H1 (cell line): ENCODE measurements around the gene TNRC6C. TPM values are rescaled to one million over a fixed set of nuclear protein-coding genes. Genes with fewer than 3 reads are reported as not detected.

ENCODE experiments used
- CTCF ChIA-PET: fragments of 300-600 bp; sonication (Branson Sonifier 250); formaldehyde crosslinking; loops from one replicate; lab custom pipeline; 2021; ENCODE audit not compliant: partially characterized antibody; lab: Charles Lee
- POLR2A ChIA-PET: fragments of 300-600 bp; sonication (Branson Sonifier 250); formaldehyde crosslinking; loops from one replicate; lab custom pipeline; 2021; ENCODE audit warnings: inconsistent platforms; ENCODE audit not compliant: partially characterized antibody; lab: Charles Lee
- DNase-seq, 2 experiments: peaks; one replicate each; pipeline versions ENCODE4 v3.0.0 to v3.0.0-alpha.2; 2010 to 2022; ENCODE audit warnings: low spot score in 2 of 2, low read depth in 1 of 2, mixed read lengths in 1 of 2
- FAIRE-seq: peaks from 2 replicates; lab custom pipeline; 2011; peaks lifted over from hg19 to GRCh38; lab: Jason Lieb, UNC
- H2AFZ ChIP-seq: 2 replicates; pipeline ENCODE4 v1.8.1; 2012; ENCODE audit warnings: low read length, inconsistent platforms
- H2AK5ac ChIP-seq: 2 replicates; pipeline ENCODE4 v1.6.1; 2013; ENCODE audit warnings: low read depth, low read length
- H2BK120ac ChIP-seq: replicated peaks from 2 replicates; pipeline ENCODE3; 2013; ENCODE audit warnings: low read depth, low read length, inconsistent platforms
- H2BK12ac ChIP-seq: 2 replicates; pipeline ENCODE4 v1.6.1; 2013; ENCODE audit warnings: low read depth, low read length
- H2BK15ac ChIP-seq: 2 replicates; pipeline ENCODE4 v1.6.1; 2013; ENCODE audit warnings: low read length
- H2BK20ac ChIP-seq: 2 replicates; pipeline ENCODE4 v1.6.1; 2013; ENCODE audit warnings: low read length
- H2BK5ac ChIP-seq: 2 replicates; pipeline ENCODE4 v1.6.1; 2013; ENCODE audit warnings: low read depth, low read length
- H3K14ac ChIP-seq: 2 replicates; pipeline ENCODE4 v1.6.1; 2013; ENCODE audit warnings: inconsistent platforms; ENCODE audit not compliant: insufficient read length
- H3K18ac ChIP-seq: 2 replicates; pipeline ENCODE4 v1.6.1; 2013; ENCODE audit warnings: low read length; ENCODE audit errors: extremely low read depth
- H3K23ac ChIP-seq: 2 replicates; pipeline ENCODE4 v1.6.1; 2013; ENCODE audit warnings: inconsistent platforms; ENCODE audit not compliant: insufficient read length
- H3K23me2 ChIP-seq: 2 replicates; pipeline ENCODE4 v1.6.1; 2013; ENCODE audit warnings: low read depth, low read length
- H3K27ac ChIP-seq: 2 replicates; pipeline ENCODE4 v1.6.1; 2011; ENCODE audit warnings: low read depth, low read length, inconsistent platforms
- H3K27me3 ChIP-seq, 4 experiments: replicated peaks in 1 of 4; 1 replicate in 1 of 4; 2 replicates in 3 of 4; pipeline versions ENCODE4 v1.6.1 to v1.8.1; 2011 to 2013; ENCODE audit warnings: low read length in 3 of 4, mild to moderate bottlenecking in 3 of 4, inconsistent platforms in 2 of 4, mixed read lengths in 2 of 4, moderate library complexity in 1 of 4; ENCODE audit not compliant: control insufficient read depth in 3 of 4, insufficient read depth in 3 of 4; ENCODE audit errors: extremely low read depth in 1 of 4
- H3K36me3 ChIP-seq, 4 experiments: 2 replicates each; pipeline versions ENCODE4 v1.6.1 to v1.8.1; 2011 to 2013; ENCODE audit warnings: mild to moderate bottlenecking in 4 of 4, low read length in 3 of 4, moderate library complexity in 2 of 4, control low read depth in 1 of 4, inconsistent platforms in 1 of 4; ENCODE audit not compliant: insufficient read depth in 4 of 4, control insufficient read depth in 2 of 4
- H3K4ac ChIP-seq: replicated peaks from 2 replicates; pipeline ENCODE3; 2013; ENCODE audit warnings: low read length, low read depth, mixed read lengths, inconsistent platforms; ENCODE audit not compliant: insufficient read length
- H3K4me1 ChIP-seq, 4 experiments: replicated peaks in 1 of 4; 1 replicate in 1 of 4; 2 replicates in 3 of 4; pipeline versions ENCODE4 v1.6.1 to v1.8.1; 2011 to 2013; ENCODE audit warnings: low read length in 3 of 4, inconsistent platforms in 2 of 4, mixed read lengths in 1 of 4; ENCODE audit not compliant: insufficient read depth in 4 of 4, control insufficient read depth in 3 of 4
- H3K4me2 ChIP-seq, 2 experiments: 2 replicates each; pipeline versions ENCODE4 v1.6.1 to v1.8.1; 2011 to 2013; ENCODE audit warnings: low read depth in 2 of 2, low read length in 2 of 2, control low read depth in 1 of 2, inconsistent platforms in 1 of 2, mild to moderate bottlenecking in 1 of 2; ENCODE audit not compliant: insufficient read depth in 1 of 2
- H3K4me3 ChIP-seq, 4 experiments: fragments of 200-600, 300-600 bp in 1 of 4; sonication (generic), shearing (Covaris generic), sonication (Bioruptor Twin) in 1 of 4; 2 replicates each; pipeline versions ENCODE4 v1.5.1 to v1.8.1; 2011 to 2016; ENCODE audit warnings: low read length in 4 of 4, low read depth in 3 of 4, control low read depth in 2 of 4, inconsistent platforms in 2 of 4, mild to moderate bottlenecking in 2 of 4, mixed read lengths in 1 of 4, moderate library complexity in 1 of 4; ENCODE audit not compliant: insufficient read depth in 2 of 4; ENCODE audit errors: extremely low read depth in 1 of 4
- H3K56ac ChIP-seq: replicated peaks from 2 replicates; pipeline ENCODE3; 2013; ENCODE audit warnings: low read depth, mild to moderate bottlenecking, mixed read lengths, low read length, inconsistent platforms; ENCODE audit not compliant: insufficient read length
- H3K79me1 ChIP-seq: 2 replicates; pipeline ENCODE4 v1.6.1; 2013; ENCODE audit warnings: low read depth, low read length, control low read depth
- H3K79me2 ChIP-seq, 2 experiments: 2 replicates each; pipeline versions ENCODE4 v1.6.1 to v1.8.1; 2012 to 2013; ENCODE audit warnings: low read length in 2 of 2, mild to moderate bottlenecking in 2 of 2, inconsistent platforms in 1 of 2; ENCODE audit not compliant: insufficient read depth in 2 of 2, control insufficient read depth in 1 of 2
- H3K9ac ChIP-seq, 4 experiments: replicated peaks in 1 of 4; 1 replicate in 1 of 4; 2 replicates in 3 of 4; pipeline versions ENCODE4 v1.6.1 to v1.8.1; 2011 to 2013; ENCODE audit warnings: low read depth in 3 of 4, low read length in 3 of 4, control low read depth in 2 of 4, mild to moderate bottlenecking in 2 of 4, moderate library complexity in 2 of 4, inconsistent platforms in 1 of 4; ENCODE audit errors: extremely low read depth in 1 of 4
- H3K9me3 ChIP-seq, 2 experiments: 2 replicates each; pipeline versions ENCODE4 v1.6.1 to v1.8.1; 2012 to 2013; ENCODE audit warnings: mild to moderate bottlenecking in 2 of 2, moderate library complexity in 2 of 2, control low read depth in 1 of 2, inconsistent platforms in 1 of 2, low read depth in 1 of 2, low read length in 1 of 2, mixed read lengths in 1 of 2; ENCODE audit not compliant: insufficient read depth in 2 of 2
- H4K20me1 ChIP-seq, 2 experiments: replicated peaks in 1 of 2; 2 replicates each; pipeline versions ENCODE3 to v1.8.1; 2011 to 2013; ENCODE audit warnings: inconsistent platforms in 2 of 2, low read length in 2 of 2, mild to moderate bottlenecking in 1 of 2; ENCODE audit not compliant: insufficient read depth in 2 of 2, control insufficient read depth in 1 of 2
- H4K5ac ChIP-seq: 2 replicates; pipeline ENCODE4 v1.6.1; 2013; ENCODE audit warnings: low read length, low read depth, mixed read lengths, inconsistent platforms; ENCODE audit not compliant: insufficient read length
- H4K8ac ChIP-seq: 2 replicates; pipeline ENCODE4 v1.8.0; 2013; ENCODE audit warnings: mild to moderate bottlenecking, moderate library complexity, low read length, inconsistent platforms; ENCODE audit not compliant: insufficient read depth; ENCODE audit errors: extremely low read depth
- H4K91ac ChIP-seq: replicated peaks from 2 replicates; pipeline ENCODE3; 2013; ENCODE audit warnings: low read length, mixed read lengths, inconsistent platforms; ENCODE audit not compliant: insufficient read length
- CBX8 ChIP-seq: fragments of 300-800, 300-1000 bp; sonication (generic); IDR thresholded peaks from 2 replicates; pipeline ENCODE4 v1.7.1; 2016; ENCODE audit warnings: low read depth, low read length, borderline replicate concordance
- WGBS, 2 experiments: shearing (Covaris generic) in 1 of 2; methylation state at CpG; one replicate each; pipeline versions ENCODE4 v1.1.6 to v1.1.7; 2013 to 2015; ENCODE audit warnings: low lambda C conversion rate in 2 of 2, mixed read lengths in 2 of 2, inconsistent platforms in 1 of 2, low coverage in 1 of 2, missing lambda C conversion rate in 1 of 2; ENCODE audit not compliant: insufficient replicate concordance in 2 of 2, insufficient coverage in 1 of 2, insufficient read length in 1 of 2; ENCODE audit errors: extremely low coverage in 1 of 2, missing lambda C conversion rate in 1 of 2; 5-methylcytosine and 5-hydroxymethylcytosine counted together
- polyA plus RNA-seq, 7 experiments: library from polyadenylated mRNA; depleted of rRNA in 3 of 7; stranded (reverse) in 5 of 7; unstranded in 2 of 7; fragments of >200 nt in 5 of 7; fragments of 200-250 nt in 2 of 7; gene quantifications; 1 replicate in 5 of 7; 2 replicates in 1 of 7; 4 replicates in 1 of 7; pipeline versions ENCODE4 v1.2.1 to v1.2.3, GENCODE V29; 2011 to 2013; ENCODE audit warnings: missing spikeins in 2 of 7, mixed read lengths in 2 of 7
- total RNA-seq: library from RNA; stranded (reverse); fragmentation: NEBNext Ultra II Directional; extraction: Animal tissue kit (Norgen Biotek cat#: 25700); gene quantifications from 2 replicates; pipeline ENCODE4 v1.2.1, GENCODE V29; 2021

Gene TNRC6C
- total and polyA plus RNA-seq, 2 of the 8 experiments (the other 6 are each of a cell fraction or from before 2014, with no cell fraction given), result 2.8 to 28.9 TPM

DNA sequence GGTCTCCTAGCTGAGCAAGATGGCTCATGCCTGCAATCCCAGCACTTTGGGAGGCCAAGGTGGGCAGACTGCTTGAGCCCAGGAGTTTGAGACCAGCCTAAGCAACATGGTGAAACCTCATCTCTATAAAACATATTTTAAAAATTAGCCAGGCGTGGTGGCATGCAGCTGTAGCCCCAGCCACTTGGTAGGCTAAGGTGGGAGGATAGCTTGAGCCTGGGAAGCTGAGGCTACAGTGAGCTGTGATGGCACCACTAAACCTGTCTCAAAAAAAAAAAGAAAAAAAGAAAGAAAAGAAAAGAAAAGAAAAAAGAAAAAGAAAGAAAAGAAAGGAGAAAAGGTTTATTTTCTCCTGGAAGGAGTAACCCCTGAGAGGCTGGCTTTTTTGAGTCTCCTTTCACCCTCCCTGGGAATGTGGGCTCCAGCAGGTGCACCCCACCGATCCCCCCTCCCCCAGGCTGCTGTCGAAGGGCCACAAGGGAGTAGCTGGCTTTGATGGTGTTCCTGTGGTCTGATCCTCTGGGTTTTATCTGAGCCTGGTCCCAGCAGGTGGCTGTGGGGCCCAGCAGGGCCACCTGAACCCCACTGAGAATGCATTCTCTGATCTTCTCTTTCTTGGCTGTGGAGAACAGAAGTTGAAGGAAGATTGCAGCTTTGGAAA, 29.9 kb upstream of the TNRC6C start:
- Histone ChIP-seq H2BK120ac (no peak overlapping the region), H3K18ac (no peak overlapping the region; the same call in 1 of the 2 replicates), H2BK20ac (no peak overlapping the region; the same call in 1 of the 2 replicates), H3K4me1 (peaks cover 12 to 41% (median 31%) of the 10 kb centered on the region in 4 experiments), H3K79me2 (no peaks in the 10 kb centered on the region), H2BK5ac (peak overlapping the region; percentile 88; the same call in 1 of the 2 replicates), H3K9me3 (no peaks in the 10 kb centered on the region), H3K56ac (no peak overlapping the region), H3K9ac (no peak overlapping the region), H3K14ac (no peak overlapping the region), H2AK5ac (peak overlapping the region; percentile 70; the same call in 1 of the 2 replicates), H4K5ac (no peak overlapping the region), H3K79me1 (no peaks in the 10 kb centered on the region; the same call in 1 of the 2 replicates), H3K23ac (no peak overlapping the region), H4K91ac (peak overlapping the region; percentile 61), H2AFZ (no peak overlapping the region), H3K23me2 (no peaks in the 10 kb centered on the region; the same call in 1 of the 2 replicates), H3K36me3 (no peaks in the 10 kb centered on the region), H4K20me1 (no peaks in the 10 kb centered on the region), H2BK15ac (peak overlapping the region; percentile 65; the same call in 1 of the 2 replicates), H4K8ac (no peak overlapping the region), H3K4me3 (no peak overlapping the region), H3K4ac (no peak overlapping the region), H3K27me3 (no peaks in the 10 kb centered on the region), H2BK12ac (peak overlapping the region; percentile 98; the same call in 1 of the 2 replicates), H3K4me2 (no peak overlapping the region), H3K27ac (no peak overlapping the region)
- ChIA-PET POLR2A (interaction anchor here (0.7 to 1.6 kb wide), 2 partner anchors 14 to 30 kb away, joined by 3 to 7 read pairs; partner anchors contain the start of gene TNRC6C), CTCF (interaction anchor here (1.0 to 2.2 kb wide), 5 partner anchors 34 to 101 kb away, joined by 3 to 5 read pairs (median 3); no protein-coding TSS in a partner anchor)
- FAIRE-seq (no peak), DNase-seq (no peak)
- 66% methylated on average over 3 of the region's 3 CpGs; no CpG with 5 or more reads in 1 of the 2 experiments for WGBS, 2 experiments
- no peak for TF ChIP-seq CBX8
